IPS DF 4.7 (cell line): Measurements from ENCODE around the gene GLT6D1.

Source experiments
- DNase-seq: peaks from one replicate; pipeline ENCODE4 v3.0.0-alpha.2; 2013; ENCODE audit warnings: low spot score; ENCODE audit errors: extremely low read depth

The GLT6D1 gene

GRCh38 chr9:135608999-135609317, 30.4 kb downstream of the GLT6D1 start:
- no peak for DNase-seq

- DNase-seq = no peak
Observed at GRCh38 chr9:135608294-135608998, 30.9 kb downstream of the GLT6D1 start.

- DNase-seq = no peak
Observed at GRCh38 chr9:135607401-135608293, 31.7 kb downstream of the GLT6D1 start.

GRCh38 chr9:135606885-135607259, 32.5 kb downstream of the GLT6D1 start:
- DNase-seq = no peak

GRCh38 chr9:135605238-135605781, 34.0 kb downstream of the GLT6D1 start:
- DNase-seq = no peak

- no peak for DNase-seq
Observed at GRCh38 chr9:135604437-135605237, 34.7 kb downstream of the GLT6D1 start.

- DNase-seq = peak; percentile 14
Observed at GRCh38 chr9:135602789-135603481, 36.4 kb downstream of the GLT6D1 start.

GRCh38 chr9:135601988-135602387, 37.4 kb downstream of the GLT6D1 start:
- DNase-seq = no peak

GRCh38 chr9:135600296-135600817, 39.0 kb downstream of the GLT6D1 start:
- DNase-seq = no peak

GRCh38 chr9:135596211-135596610, 43.1 kb downstream of the GLT6D1 start:
- no peak for DNase-seq

- DNase-seq = no peak
Observed at GRCh38 chr9:135592625-135593024, 46.7 kb downstream of the GLT6D1 start.

- no peak for DNase-seq
Observed at GRCh38 chr9:135592331-135592590, 47.1 kb downstream of the GLT6D1 start.

- DNase-seq = no peak
Observed at GRCh38 chr9:135591506-135592330, 47.6 kb downstream of the GLT6D1 start.

- DNase-seq = no peak
Observed at GRCh38 chr9:135590486-135591079, 48.8 kb downstream of the GLT6D1 start.

- no peak for DNase-seq
Observed at GRCh38 chr9:135589596-135590485, 49.5 kb downstream of the GLT6D1 start.

- no peak for DNase-seq
Observed at GRCh38 chr9:135588886-135589595, 50.3 kb downstream of the GLT6D1 start.

- DNase-seq = no peak
Observed at GRCh38 chr9:135588371-135588770, 51.0 kb downstream of the GLT6D1 start.

GRCh38 chr9:135587658-135588057, 51.7 kb downstream of the GLT6D1 start:
- DNase-seq = no peak
